Activated naive CD8-positive, alpha-beta T cell treated with anti-CD3 and anti-CD28 coated beads, Interleukin-2, amount 10 ng/mL, durations not matched to agents 7 days and 5 days (primary cell): ENCODE results near the gene IGSF1. TPM values are rescaled to one million over a fixed set of nuclear protein-coding genes. Genes with fewer than 3 reads are reported as not detected.

Experiments
- ATAC-seq: fragments of 150-1000 bp; cut with Tn5 transposase; one replicate; pipeline ENCODE4 v1.10.0; 2021; ENCODE audit warnings: low read depth, moderate library complexity
- POLR2A ChIA-PET: fragments of 350-600 bp; sonication (Branson Sonifier 250); formaldehyde crosslinking; loops from one replicate; lab custom pipeline; 2021; ENCODE audit warnings: antibody characterized with exemption; lab: Charles Lee
- DNase-seq: peaks from one replicate; pipeline ENCODE4 v3.0.0; 2021
- H3K27ac Mint-ChIP-seq: one replicate; pipeline ENCODE4 v1.8.0; 2022; ENCODE audit warnings: mild to moderate bottlenecking, mixed read lengths
- H3K27me3 Mint-ChIP-seq: one replicate; pipeline ENCODE4 v1.8.0; 2022; ENCODE audit warnings: mild to moderate bottlenecking, moderate library complexity, mixed read lengths
- H3K36me3 Mint-ChIP-seq: one replicate; pipeline ENCODE4 v1.8.0; 2021; ENCODE audit warnings: mild to moderate bottlenecking, mixed read lengths
- H3K4me1 Mint-ChIP-seq: one replicate; pipeline ENCODE4 v1.8.0; 2021; ENCODE audit warnings: mixed read lengths
- H3K4me3 Mint-ChIP-seq: one replicate; pipeline ENCODE4 v1.8.0; 2022; ENCODE audit warnings: mild to moderate bottlenecking, moderate library complexity, mixed read lengths
- H3K9me3 Mint-ChIP-seq: one replicate; pipeline ENCODE4 v1.8.0; 2021; ENCODE audit warnings: mixed read lengths
- total RNA-seq, 2 experiments: library from RNA; stranded (reverse); gene quantifications; one replicate each; pipeline ENCODE4 v1.2.3, GENCODE V29; 2021

The IGSF1 gene
- total RNA-seq, 2 experiments from 2014 or later: not detected

- POLR2A ChIA-PET: no interaction called here
- DNase-seq: no peak
- no peak for ATAC-seq
- Mint-ChIP-seq H3K27me3 (peaks cover 14% of the 10 kb centered on the region), H3K9me3 (no peaks in the 10 kb centered on the region), H3K36me3 (no peaks in the 10 kb centered on the region), H3K4me3 (no peak overlapping the region), H3K4me1 (peaks cover 2% of the 10 kb centered on the region), H3K27ac (no peak overlapping the region)
Measured at GRCh38 chrX:131289527-131289926, 421 bp upstream of the IGSF1 start.

GRCh38 chrX:131288188-131288587, 918 bp downstream of the IGSF1 start:
- Mint-ChIP-seq H3K4me3 (no peak overlapping the region), H3K4me1 (peaks cover 2% of the 10 kb centered on the region), H3K36me3 (no peaks in the 10 kb centered on the region), H3K27ac (no peak overlapping the region), H3K27me3 (peaks cover 14% of the 10 kb centered on the region), H3K9me3 (no peaks in the 10 kb centered on the region)
- DNase-seq: no peak
- ATAC-seq: no peak
- POLR2A ChIA-PET: no interaction called here

GRCh38 chrX:131287560-131288179, 1.4 kb downstream of the IGSF1 start:
- no peak for ATAC-seq
- H3K36me3 Mint-ChIP-seq: no peaks in the 10 kb centered on the region
- peaks cover 2% of the 10 kb centered on the region for H3K4me1 Mint-ChIP-seq

GRCh38 chrX:131279617-131280016, 9.5 kb downstream of the IGSF1 start:
- Mint-ChIP-seq H3K4me1 (no peaks in the 10 kb centered on the region), H3K27ac (no peak overlapping the region), H3K36me3 (no peaks in the 10 kb centered on the region), H3K27me3 (no peaks in the 10 kb centered on the region), H3K9me3 (no peaks in the 10 kb centered on the region), H3K4me3 (no peak overlapping the region)
- DNase-seq (no peak), ATAC-seq (no peak)
- POLR2A ChIA-PET: no interaction called here

More at GRCh38 chrX:131287560-131288179, 1.4 kb downstream of the IGSF1 start:
- H3K27me3 Mint-ChIP-seq: peaks cover 14% of the 10 kb centered on the region
- no peak for DNase-seq
- H3K27ac Mint-ChIP-seq: no peak overlapping the region
- no peaks in the 10 kb centered on the region for H3K9me3 Mint-ChIP-seq
- POLR2A ChIA-PET: no interaction called here
- no peak overlapping the region for H3K4me3 Mint-ChIP-seq

- Mint-ChIP-seq H3K4me3 (no peak overlapping the region), H3K4me1 (no peaks in the 10 kb centered on the region), H3K27ac (no peak overlapping the region), H3K9me3 (no peaks in the 10 kb centered on the region), H3K36me3 (no peaks in the 10 kb centered on the region), H3K27me3 (no peaks in the 10 kb centered on the region)
- POLR2A ChIA-PET: no interaction called here
- ATAC-seq (no peak), DNase-seq (no peak)
Measured at GRCh38 chrX:131279197-131279596, 9.9 kb downstream of the IGSF1 start.

GRCh38 chrX:131277543-131278136, 11.5 kb downstream of the IGSF1 start:
- Mint-ChIP-seq H3K36me3 (no peaks in the 10 kb centered on the region), H3K27me3 (no peaks in the 10 kb centered on the region), H3K9me3 (no peaks in the 10 kb centered on the region), H3K4me3 (no peak overlapping the region), H3K27ac (no peak overlapping the region), H3K4me1 (no peaks in the 10 kb centered on the region)
- POLR2A ChIA-PET: no interaction called here
- no peak for ATAC-seq
- DNase-seq: no peak

GRCh38 chrX:131273011-131273410, 16.1 kb downstream of the IGSF1 start:
- Mint-ChIP-seq H3K4me1 (no peaks in the 10 kb centered on the region), H3K27ac (no peak overlapping the region)

GRCh38 chrX:131271826-131272225, 17.3 kb downstream of the IGSF1 start:
- no peak overlapping the region for H3K27ac Mint-ChIP-seq
- no peaks in the 10 kb centered on the region for H3K4me1 Mint-ChIP-seq
- no peaks in the 10 kb centered on the region for H3K9me3 Mint-ChIP-seq
- no peak overlapping the region for H3K4me3 Mint-ChIP-seq
- H3K27me3 Mint-ChIP-seq: no peaks in the 10 kb centered on the region
- POLR2A ChIA-PET: no interaction called here
- no peak for DNase-seq
- ATAC-seq: no peak
- no peaks in the 10 kb centered on the region for H3K36me3 Mint-ChIP-seq

More at GRCh38 chrX:131273011-131273410, 16.1 kb downstream of the IGSF1 start:
- no peak overlapping the region for H3K4me3 Mint-ChIP-seq
- no peaks in the 10 kb centered on the region for H3K36me3 Mint-ChIP-seq
- ATAC-seq (no peak), DNase-seq (no peak)
- no peaks in the 10 kb centered on the region for H3K9me3 Mint-ChIP-seq
- POLR2A ChIA-PET: no interaction called here
- H3K27me3 Mint-ChIP-seq: no peaks in the 10 kb centered on the region

- H3K27me3 Mint-ChIP-seq: no peaks in the 10 kb centered on the region
- H3K4me1 Mint-ChIP-seq: no peaks in the 10 kb centered on the region
- no peaks in the 10 kb centered on the region for H3K9me3 Mint-ChIP-seq
- no peak for DNase-seq
- H3K27ac Mint-ChIP-seq: no peak overlapping the region
- no peaks in the 10 kb centered on the region for H3K36me3 Mint-ChIP-seq
- POLR2A ChIA-PET: no interaction called here
- no peak overlapping the region for H3K4me3 Mint-ChIP-seq
- no peak for ATAC-seq
Measured at GRCh38 chrX:131271274-131271673, 17.8 kb downstream of the IGSF1 start.

GRCh38 chrX:131270080-131270479, 19.0 kb downstream of the IGSF1 start:
- no peak overlapping the region for H3K27ac Mint-ChIP-seq
- no peak for ATAC-seq
- DNase-seq: no peak
- no peaks in the 10 kb centered on the region for H3K36me3 Mint-ChIP-seq
- POLR2A ChIA-PET: no interaction called here
- H3K4me1 Mint-ChIP-seq: no peaks in the 10 kb centered on the region
- no peak overlapping the region for H3K4me3 Mint-ChIP-seq
- H3K9me3 Mint-ChIP-seq: no peaks in the 10 kb centered on the region
- no peaks in the 10 kb centered on the region for H3K27me3 Mint-ChIP-seq

- no peak for DNase-seq
- no peak overlapping the region for H3K4me3 Mint-ChIP-seq
- peaks cover 4% of the 10 kb centered on the region for H3K27me3 Mint-ChIP-seq
- H3K4me1 Mint-ChIP-seq: no peaks in the 10 kb centered on the region
- POLR2A ChIA-PET: no interaction called here
- H3K36me3 Mint-ChIP-seq: no peaks in the 10 kb centered on the region
- no peak for ATAC-seq
- no peaks in the 10 kb centered on the region for H3K9me3 Mint-ChIP-seq
- no peak overlapping the region for H3K27ac Mint-ChIP-seq
Measured at GRCh38 chrX:131264665-131265064, 24.4 kb downstream of the IGSF1 start.

GRCh38 chrX:131264053-131264452, 25.1 kb downstream of the IGSF1 start:
- no peaks in the 10 kb centered on the region for H3K4me1 Mint-ChIP-seq
- no peaks in the 10 kb centered on the region for H3K9me3 Mint-ChIP-seq
- H3K4me3 Mint-ChIP-seq: no peak overlapping the region
- H3K27me3 Mint-ChIP-seq: peaks cover 4% of the 10 kb centered on the region
- no peak for DNase-seq
- POLR2A ChIA-PET: no interaction called here
- no peaks in the 10 kb centered on the region for H3K36me3 Mint-ChIP-seq
- no peak overlapping the region for H3K27ac Mint-ChIP-seq
- no peak for ATAC-seq

GRCh38 chrX:131262738-131263679, 26.1 kb downstream of the IGSF1 start:
- no peaks in the 10 kb centered on the region for H3K4me1 Mint-ChIP-seq

More at GRCh38 chrX:131262738-131263679, 26.1 kb downstream of the IGSF1 start:
- DNase-seq (peak; percentile 29), ATAC-seq (peak; percentile 36)
- Mint-ChIP-seq H3K27me3 (peaks cover 4% of the 10 kb centered on the region), H3K4me3 (peak overlapping the region; percentile 25), H3K36me3 (no peaks in the 10 kb centered on the region), H3K27ac (no peak overlapping the region), H3K9me3 (no peaks in the 10 kb centered on the region)
- POLR2A ChIA-PET: no interaction called here
